Smooth muscle cell (in vitro differentiated cells): ENCODE measurements around the gene ARHGAP24. TPM values are rescaled to one million over a fixed set of nuclear protein-coding genes. Genes with fewer than 3 reads are reported as not detected.

Experiments
- DNase-seq: peaks from one replicate; lab custom pipeline; 2025; ENCODE audit not compliant: unreplicated experiment; lab: John Stamatoyannopoulos, UW
- H2AFZ ChIP-seq: fragments of 200-600 bp; sonication (generic); 2 replicates; pipeline ENCODE4 v1.6.0; 2016; ENCODE audit warnings: antibody characterized with exemption, low read depth, mild to moderate bottlenecking
- H3F3A ChIP-seq: fragments of 200-600 bp; sonication (generic); 2 replicates; pipeline ENCODE4 v1.6.0; 2017; ENCODE audit warnings: antibody characterized with exemption, low read depth
- H3K27ac ChIP-seq: fragments of 200-600 bp; sonication (generic); 2 replicates; pipeline ENCODE4 v1.5.1; 2016; ENCODE audit warnings: low read depth, mild to moderate bottlenecking
- H3K27me3 ChIP-seq: fragments of 200-600 bp; sonication (generic); 2 replicates; pipeline ENCODE4 v1.6.1; 2016; ENCODE audit warnings: low read depth, mild to moderate bottlenecking
- H3K36me3 ChIP-seq: fragments of 200-600 bp; sonication (generic); 2 replicates; pipeline ENCODE4 v1.5.1; 2016; ENCODE audit warnings: low read depth
- H3K4me1 ChIP-seq: fragments of 200-600 bp; sonication (generic); 2 replicates; pipeline ENCODE4 v1.5.1; 2016; ENCODE audit warnings: low read depth
- H3K4me2 ChIP-seq: fragments of 200-600 bp; sonication (generic); 2 replicates; pipeline ENCODE4 v1.6.0; 2016; ENCODE audit warnings: mild to moderate bottlenecking
- H3K4me3 ChIP-seq: fragments of 200-600 bp; sonication (generic); 2 replicates; pipeline ENCODE4 v1.5.1; 2016; ENCODE audit warnings: mild to moderate bottlenecking
- H3K79me2 ChIP-seq: fragments of 200-600 bp; sonication (generic); 2 replicates; pipeline ENCODE4 v1.6.0; 2016; ENCODE audit warnings: low read depth, mild to moderate bottlenecking
- H3K9ac ChIP-seq: fragments of 200-600 bp; sonication (generic); 2 replicates; pipeline ENCODE4 v1.6.0; 2016; ENCODE audit warnings: low read depth
- H3K9me3 ChIP-seq: fragments of 200-600 bp; sonication (generic); replicated peaks from 2 replicates; pipeline ENCODE4 v1.5.1; 2016; ENCODE audit warnings: low read depth
- H4K20me1 ChIP-seq: fragments of 200-600 bp; sonication (generic); 2 replicates; pipeline ENCODE4 v1.6.0; 2016; ENCODE audit warnings: low read depth
- CTCF ChIP-seq: fragments of 200-600 bp; sonication (generic); IDR thresholded peaks from 2 replicates; pipeline ENCODE4 v1.5.1; 2017; ENCODE audit warnings: borderline replicate concordance, mild to moderate bottlenecking, antibody characterized with exemption; ENCODE audit not compliant: insufficient read depth, poor library complexity, severe bottlenecking
- WGBS: methylation state at CpG from one replicate; pipeline ENCODE4 v1.1.7; 2016; ENCODE audit warnings: low lambda C conversion rate; 5-methylcytosine and 5-hydroxymethylcytosine counted together
- polyA plus RNA-seq: library from polyadenylated mRNA; unstranded; fragments of >200 nt; fragmentation: Nextera tagmentation; extraction: Ambion mirVana; gene quantifications from 2 replicates; pipeline ENCODE4 v1.2.1, GENCODE V29; 2016
- total RNA-seq: library from RNA; depleted of rRNA; stranded (reverse); fragments of >200 nt; gene quantifications from 2 replicates; pipeline ENCODE4 v1.2.3, GENCODE V29; 2014

ARHGAP24 gene
- total and polyA plus RNA-seq, 2 experiments from 2014 or later = 4.9 to 18.2 TPM

GRCh38 chr4:85642356-85643100 lies 167.6 kb downstream of the ARHGAP24 start:
- H2AFZ ChIP-seq = no peak overlapping the region
- no peaks in the 10 kb centered on the region for H3K27me3 ChIP-seq
- H4K20me1 ChIP-seq = no peaks in the 10 kb centered on the region
- no peak for TF ChIP-seq CTCF
- H3K27ac ChIP-seq = no peak overlapping the region
- no peaks in the 10 kb centered on the region for H3F3A ChIP-seq
- H3K9ac ChIP-seq = no peak overlapping the region
- H3K4me2 ChIP-seq = no peak overlapping the region
- H3K4me1 ChIP-seq = no peaks in the 10 kb centered on the region
- 79% methylated on average over 7 of the region's 7 CpGs for WGBS
- no peak overlapping the region for H3K4me3 ChIP-seq
- no peak for DNase-seq
- H3K79me2 ChIP-seq = no peaks in the 10 kb centered on the region
- H3K36me3 ChIP-seq = no peaks in the 10 kb centered on the region
- no peaks in the 10 kb centered on the region for H3K9me3 ChIP-seq

- no peak overlapping the region for H2AFZ ChIP-seq
- H3K79me2 ChIP-seq = no peaks in the 10 kb centered on the region
- H3K36me3 ChIP-seq = no peaks in the 10 kb centered on the region
- no peak overlapping the region for H3K4me2 ChIP-seq
- H3K9ac ChIP-seq = no peak overlapping the region
- WGBS = 87% methylated on average over 2 of the region's 2 CpGs
- no peak for DNase-seq
- no peaks in the 10 kb centered on the region for H3K27me3 ChIP-seq
- no peaks in the 10 kb centered on the region for H3F3A ChIP-seq
- H3K9me3 ChIP-seq = no peaks in the 10 kb centered on the region
- no peak overlapping the region for H3K4me3 ChIP-seq
- H3K27ac ChIP-seq = no peak overlapping the region
- TF ChIP-seq CTCF = no peak
- H3K4me1 ChIP-seq = no peaks in the 10 kb centered on the region
- no peaks in the 10 kb centered on the region for H4K20me1 ChIP-seq
Measured at GRCh38 chr4:85644061-85644460, 169.1 kb downstream of the ARHGAP24 start.

- WGBS = 65% methylated on average over 4 of the region's 4 CpGs
- Histone ChIP-seq H4K20me1 (no peaks in the 10 kb centered on the region), H3K36me3 (no peaks in the 10 kb centered on the region), H3F3A (no peaks in the 10 kb centered on the region), H3K4me3 (no peak overlapping the region), H3K4me1 (no peaks in the 10 kb centered on the region), H2AFZ (no peak overlapping the region), H3K27me3 (no peaks in the 10 kb centered on the region), H3K9ac (no peak overlapping the region), H3K27ac (no peak overlapping the region), H3K9me3 (no peaks in the 10 kb centered on the region), H3K4me2 (no peak overlapping the region), H3K79me2 (no peaks in the 10 kb centered on the region)
- TF ChIP-seq CTCF = no peak
- DNase-seq = no peak
Measured at GRCh38 chr4:85650908-85651307, 176.0 kb downstream of the ARHGAP24 start.

- no peak overlapping the region for H2AFZ ChIP-seq
- H3F3A ChIP-seq = no peaks in the 10 kb centered on the region
- no peak overlapping the region for H3K27ac ChIP-seq
- H3K79me2 ChIP-seq = no peaks in the 10 kb centered on the region
- H3K4me3 ChIP-seq = no peak overlapping the region
- WGBS = 96% methylated on average over 2 of the region's 2 CpGs
- no peak for TF ChIP-seq CTCF
- no peaks in the 10 kb centered on the region for H3K27me3 ChIP-seq
- no peak overlapping the region for H3K9ac ChIP-seq
- H3K36me3 ChIP-seq = no peaks in the 10 kb centered on the region
- no peaks in the 10 kb centered on the region for H4K20me1 ChIP-seq
- DNase-seq = no peak
- no peaks in the 10 kb centered on the region for H3K4me1 ChIP-seq
- H3K9me3 ChIP-seq = no peaks in the 10 kb centered on the region
- H3K4me2 ChIP-seq = no peak overlapping the region
Measured at GRCh38 chr4:85656759-85657505, 182.0 kb downstream of the ARHGAP24 start.
